A549 (cell line): ENCODE results near the gene SUN2. TPM values are rescaled to one million over a fixed set of nuclear protein-coding genes. Genes with fewer than 3 reads are reported as not detected.

Experiments used
- ATAC-seq, 2 experiments: fragments of 200-7000 bp in 1 of 2; fragments of >200 bp in 1 of 2; cut with Nextera tagmentation in 1 of 2; cut with Tn5 transposase in 1 of 2; 3 replicates each; pipeline versions ENCODE4 v1.8.0 to v1.9.1; 2018 to 2020; ENCODE audit warnings: mild to moderate bottlenecking in 1 of 2, moderate library complexity in 1 of 2
- CTCF ChIA-PET: fragments of 300-600 bp; sonication (Branson Sonifier 250); formaldehyde crosslinking; extraction: SDS; loops from one replicate; lab custom pipeline; 2021; ENCODE audit warnings: antibody characterized with exemption, inconsistent platforms; lab: Yijun Ruan, JAX
- POLR2A ChIA-PET: fragments of 350-600 bp; formaldehyde crosslinking; extraction: SDS; loops from one replicate; lab custom pipeline; 2021; ENCODE audit warnings: antibody characterized with exemption, inconsistent platforms; lab: Yijun Ruan, JAX
- DNase-seq, 2 experiments: peaks; one replicate each; pipeline versions ENCODE4 v3.0.0 to v3.0.0-alpha.2; 2011 to 2016; ENCODE audit warnings: low read depth in 1 of 2, low spot score in 1 of 2
- FAIRE-seq: peaks from 2 replicates; lab custom pipeline; 2011; peaks lifted over from hg19 to GRCh38; lab: Jason Lieb, UNC
- H3K27ac ChIP-seq, 2 experiments: fragments of >200 bp; sonication (Bioruptor Twin); formaldehyde crosslinking; 3 replicates each; pipeline ENCODE4 v1.5.1; 2016 to 2017
- H3K4me1 ChIP-seq: fragments of >200 bp; sonication (Bioruptor Twin); formaldehyde crosslinking; 3 replicates; pipeline ENCODE4 v1.6.1; 2016
- H3K4me2 ChIP-seq: fragments of >200 bp; sonication (Bioruptor Twin); formaldehyde crosslinking; 3 replicates; pipeline ENCODE4 v1.6.1; 2016
- H3K4me3 ChIP-seq: fragments of >200 bp; sonication (Bioruptor Twin); formaldehyde crosslinking; 3 replicates; pipeline ENCODE4 v1.5.1; 2016
- H3K9me3 ChIP-seq: fragments of >200 bp; sonication (Bioruptor Twin); formaldehyde crosslinking; 3 replicates; pipeline ENCODE4 v1.6.1; 2016
- BHLHE40 ChIP-seq: IDR thresholded peaks from 2 replicates; pipeline ENCODE4 v1.6.1; 2012; ENCODE audit warnings: low read depth, low read length, inconsistent platforms
- CBX2 ChIP-seq: fragments of 200-600 bp; sonication (generic); IDR thresholded peaks from 2 replicates; pipeline ENCODE4 v1.6.1; 2016; ENCODE audit warnings: low read depth, mild to moderate bottlenecking, borderline replicate concordance
- EHF ChIP-seq: fragments of 250-450 bp; sonication (Bioruptor Pico); IDR thresholded peaks from 2 replicates; pipeline ENCODE4 v1.5.0; 2020; ENCODE audit warnings: mild to moderate bottlenecking
- EP300 ChIP-seq, 2 experiments: fragments of >200 bp; sonication (Bioruptor Twin); formaldehyde crosslinking; IDR thresholded peaks; 2 replicates in 1 of 2; 3 replicates in 1 of 2; pipeline ENCODE4 v1.6.1; 2016 to 2017
- FOXS1 ChIP-seq: fragments of 250-450 bp; sonication (Bioruptor Pico); IDR thresholded peaks from 2 replicates; pipeline ENCODE4 v1.5.0; 2020; ENCODE audit warnings: mild to moderate bottlenecking, moderate library complexity
- KDM1A ChIP-seq: fragments of 200-600 bp; sonication (generic); IDR thresholded peaks from 2 replicates; pipeline ENCODE4 v1.6.1; 2016; ENCODE audit warnings: low read depth, mild to moderate bottlenecking
- MAZ ChIP-seq: fragments of 150-350 bp; IDR thresholded peaks from 2 replicates; pipeline ENCODE4 v1.6.1; 2014; ENCODE audit warnings: antibody characterized with exemption, low read depth, low read length, borderline replicate concordance
- MYC ChIP-seq: IDR thresholded peaks from 2 replicates; pipeline ENCODE4 v1.6.1; 2012; ENCODE audit warnings: mild to moderate bottlenecking, inconsistent platforms, low read length, improper control_type of control experiment, borderline replicate concordance
- NFE2L2 ChIP-seq: fragments of 150-350 bp; conservative IDR thresholded peaks from 2 replicates; pipeline ENCODE4 v1.6.1; 2014; ENCODE audit warnings: low read length
- POLR2AphosphoS2 ChIP-seq: conservative IDR thresholded peaks from 2 replicates; pipeline ENCODE4 v1.6.1; 2012; ENCODE audit warnings: low read length, improper control_type of control experiment, inconsistent platforms
- RFX5 ChIP-seq: fragments of 450-650 bp; IDR thresholded peaks from 2 replicates; pipeline ENCODE4 v1.7.1; 2014; ENCODE audit warnings: antibody characterized with exemption, mild to moderate bottlenecking, moderate library complexity
- SMC3 ChIP-seq: fragments of >200 bp; sonication (Bioruptor Twin); formaldehyde crosslinking; IDR thresholded peaks from 3 replicates; pipeline ENCODE4 v1.6.1; 2018; ENCODE audit warnings: inconsistent platforms
- TP53 ChIP-seq: fragments of 250-450 bp; sonication (Bioruptor Pico); IDR thresholded peaks from 2 replicates; pipeline ENCODE4 v1.5.0; 2021; ENCODE audit warnings: mild to moderate bottlenecking, moderate library complexity
- USF2 ChIP-seq: fragments of 450-650 bp; IDR thresholded peaks from 2 replicates; pipeline ENCODE4 v1.6.1; 2014; ENCODE audit warnings: antibody characterized with exemption
- ZC3H11A ChIP-seq: fragments of 450-650 bp; IDR thresholded peaks from 2 replicates; pipeline ENCODE4 v1.6.1; 2014; ENCODE audit warnings: antibody characterized with exemption, mild to moderate bottlenecking
- ZNF302 ChIP-seq: fragments of 250-450 bp; sonication (Bioruptor Pico); IDR thresholded peaks from 2 replicates; pipeline ENCODE4 v1.9.0; 2021; ENCODE audit warnings: inconsistent platforms, mild to moderate bottlenecking, moderate library complexity
- WGBS: methylation state at CpG from one replicate; pipeline ENCODE4 v1.1.6; 2017; ENCODE audit errors: missing lambda C conversion rate; 5-methylcytosine and 5-hydroxymethylcytosine counted together
- polyA plus RNA-seq, 4 experiments: library from polyadenylated mRNA; depleted of rRNA in 3 of 4; stranded (reverse); fragments of >200 nt; fragmentation: RNase III in 1 of 4; extraction: RNeasy Plus Mini Kit Qiagen cat#74134 plus additional on column Dnase treatment in 1 of 4; gene quantifications; 2 replicates in 3 of 4; 3 replicates in 1 of 4; pipeline ENCODE4 v1.2.3, GENCODE V29; 2011 to 2017
- TF ChIP-seq, protein P1 (sequence below): IDR thresholded peaks from 2 replicates; pipeline ENCODE4 v1.6.1; 2012; ENCODE audit warnings: low read depth, borderline replicate concordance
- TF ChIP-seq, protein P2 (sequence below): fragments of 250-450 bp; sonication (Bioruptor Pico); IDR thresholded peaks from 2 replicates; pipeline ENCODE4 v1.5.0; 2021; ENCODE audit warnings: mild to moderate bottlenecking, moderate library complexity, borderline replicate concordance
- TF ChIP-seq, protein P3 (sequence below): fragments of 250-450 bp; sonication (Bioruptor Pico); IDR thresholded peaks from 2 replicates; pipeline ENCODE4 v1.5.0; 2020; ENCODE audit warnings: low read depth, mild to moderate bottlenecking, moderate library complexity

SUN2 gene
- polyA plus RNA-seq, 2 of the 4 experiments (the other 2 are of a cell fraction) = 12.6 to 24.0 TPM

GRCh38 chr22:38717244-38717643, 38.6 kb downstream of the SUN2 start (continued):
- no peak for TF ChIP-seq SMC3

DNA sequence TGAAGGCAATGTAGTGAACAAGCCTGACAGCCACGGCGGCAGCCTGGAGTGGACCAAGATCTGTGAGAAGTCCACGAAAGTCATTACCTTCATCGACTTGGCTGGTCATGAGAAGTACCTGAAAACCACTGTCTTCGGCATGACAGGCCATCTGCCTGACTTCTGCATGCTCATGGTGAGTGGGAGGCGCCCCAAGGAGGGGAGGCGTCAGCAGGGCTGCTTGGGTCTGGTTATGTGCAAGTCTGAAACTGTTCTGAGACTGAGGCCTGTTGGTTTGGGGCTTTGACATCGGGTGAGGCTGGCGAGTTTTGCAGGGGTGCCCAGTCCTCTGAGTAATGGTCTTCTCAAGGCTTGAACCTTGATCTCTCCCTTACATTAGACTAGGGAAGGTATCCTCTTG, 39.0 kb downstream of the SUN2 start:
- 84% methylated on average over 9 of the region's 9 CpGs for whole genome bisulfite sequencing
- FAIRE-seq (no peak), DNase-seq (no peak)
- CTCF ChIA-PET = interaction anchor here (1.0 to 2.5 kb wide), 4 partner anchors 8 to 39 kb away, joined by 3 to 22 read pairs (median 8); partner anchors contain the start of genes SUN2 and TOMM22
- H3K4me2 ChIP-seq = no peak overlapping the region
- POLR2A ChIA-PET = interaction anchor here (2.1 kb wide), 1 partner anchor 11 kb away, joined by 7 read pairs; the partner anchor contains the start of gene GTPBP1
- TF ChIP-seq CBX2 (no peak), FOXS1 (CRISPR knock-in tag) (no peak)
- TF ChIP-seq, all 56 proteins: peak for 0
- no peak overlapping the region for H3K27ac ChIP-seq
- ATAC-seq = no peak
- no peak overlapping the region for H3K4me3 ChIP-seq
- H3K9me3 ChIP-seq = no peaks in the 10 kb centered on the region
- peaks cover 15% of the 10 kb centered on the region for H3K4me1 ChIP-seq

DNA sequence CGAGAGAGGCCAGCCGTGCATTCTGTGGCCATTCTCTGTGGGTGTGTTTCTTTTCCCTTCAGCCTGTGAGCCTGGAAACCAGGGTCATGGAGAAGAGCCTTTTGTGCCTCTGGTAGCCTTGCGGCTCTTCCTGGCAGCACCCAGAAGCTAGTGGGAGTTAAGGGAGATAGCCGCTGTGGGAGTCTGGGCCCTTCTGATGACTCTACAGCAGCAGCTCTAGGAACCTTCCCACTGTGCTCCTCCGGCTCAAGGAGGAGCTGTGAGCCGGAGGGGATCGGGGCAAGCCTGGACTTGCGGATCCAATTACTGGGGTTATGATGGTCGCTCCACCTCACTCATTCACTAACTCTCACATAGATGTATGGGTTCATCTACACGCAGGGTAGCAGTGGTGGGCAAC, 39.5 kb downstream of the SUN2 start:
- POLR2A ChIA-PET = no interaction called here
- FAIRE-seq (no peak), ATAC-seq (no peak), DNase-seq (no peak)
- H3K27ac ChIP-seq = no peak overlapping the region
- H3K4me2 ChIP-seq = no peak overlapping the region
- H3K9me3 ChIP-seq = no peaks in the 10 kb centered on the region
- CTCF ChIA-PET = interaction anchor here (1.4 to 2.5 kb wide), 2 partner anchors 8 to 35 kb away, joined by 4 to 13 read pairs; partner anchors contain the start of gene TOMM22
- 97% methylated on average over 10 of the region's 10 CpGs for WGBS
- TF ChIP-seq SMC3 = no peak
- no peak for TF ChIP-seq TP53 (CRISPR knock-in tag)
- TF ChIP-seq EP300 (IDR thresholded peaks at IDR 0.05) = no peak
- TF ChIP-seq, protein P1, sequence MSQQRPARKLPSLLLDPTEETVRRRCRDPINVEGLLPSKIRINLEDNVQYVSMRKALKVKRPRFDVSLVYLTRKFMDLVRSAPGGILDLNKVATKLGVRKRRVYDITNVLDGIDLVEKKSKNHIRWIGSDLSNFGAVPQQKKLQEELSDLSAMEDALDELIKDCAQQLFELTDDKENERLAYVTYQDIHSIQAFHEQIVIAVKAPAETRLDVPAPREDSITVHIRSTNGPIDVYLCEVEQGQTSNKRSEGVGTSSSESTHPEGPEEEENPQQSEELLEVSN = no peak
- TF ChIP-seq, protein P2, sequence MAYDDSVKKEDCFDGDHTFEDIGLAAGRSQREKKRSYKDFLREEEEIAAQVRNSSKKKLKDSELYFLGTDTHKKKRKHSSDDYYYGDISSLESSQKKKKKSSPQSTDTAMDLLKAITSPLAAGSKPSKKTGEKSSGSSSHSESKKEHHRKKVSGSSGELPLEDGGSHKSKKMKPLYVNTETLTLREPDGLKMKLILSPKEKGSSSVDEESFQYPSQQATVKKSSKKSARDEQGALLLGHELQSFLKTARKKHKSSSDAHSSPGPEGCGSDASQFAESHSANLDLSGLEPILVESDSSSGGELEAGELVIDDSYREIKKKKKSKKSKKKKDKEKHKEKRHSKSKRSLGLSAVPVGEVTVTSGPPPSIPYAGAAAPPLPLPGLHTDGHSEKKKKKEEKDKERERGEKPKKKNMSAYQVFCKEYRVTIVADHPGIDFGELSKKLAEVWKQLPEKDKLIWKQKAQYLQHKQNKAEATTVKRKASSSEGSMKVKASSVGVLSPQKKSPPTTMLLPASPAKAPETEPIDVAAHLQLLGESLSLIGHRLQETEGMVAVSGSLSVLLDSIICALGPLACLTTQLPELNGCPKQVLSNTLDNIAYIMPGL = no peak
- no peak for TF ChIP-seq RFX5
- no peak for TF ChIP-seq USF2
- TF ChIP-seq EHF = no peak
- no peak for TF ChIP-seq ZNF302 (CRISPR knock-in tag)
- no peak for TF ChIP-seq NFE2L2
- TF ChIP-seq MAZ = no peak
- no peak for TF ChIP-seq POLR2AphosphoS2
- TF ChIP-seq KDM1A = no peak
- TF ChIP-seq, protein P3, sequence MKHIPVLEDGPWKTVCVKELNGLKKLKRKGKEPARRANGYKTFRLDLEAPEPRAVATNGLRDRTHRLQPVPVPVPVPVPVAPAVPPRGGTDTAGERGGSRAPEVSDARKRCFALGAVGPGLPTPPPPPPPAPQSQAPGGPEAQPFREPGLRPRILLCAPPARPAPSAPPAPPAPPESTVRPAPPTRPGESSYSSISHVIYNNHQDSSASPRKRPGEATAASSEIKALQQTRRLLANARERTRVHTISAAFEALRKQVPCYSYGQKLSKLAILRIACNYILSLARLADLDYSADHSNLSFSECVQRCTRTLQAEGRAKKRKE (CRISPR knock-in tag) = no peak
- TF ChIP-seq ZC3H11A = no peak
- no peak overlapping the region for H3K4me3 ChIP-seq
- peaks cover 15% of the 10 kb centered on the region for H3K4me1 ChIP-seq

GRCh38 chr22:38715852-38716251, 39.9 kb downstream of the SUN2 start:
- CTCF ChIA-PET = interaction anchor here (1.4 to 2.5 kb wide), 3 partner anchors 9 to 53 kb away, joined by 4 to 13 read pairs (median 4); partner anchors contain the start of gene TOMM22
- DNase-seq (no peak), ATAC-seq (no peak), FAIRE-seq (no peak)
- Histone ChIP-seq H3K4me1 (peaks cover 15% of the 10 kb centered on the region), H3K27ac (no peak overlapping the region), H3K4me3 (no peak overlapping the region), H3K9me3 (no peaks in the 10 kb centered on the region), H3K4me2 (no peak overlapping the region)
- POLR2A ChIA-PET = no interaction called here
- 92% methylated on average over 15 of the region's 15 CpGs for WGBS
- TF ChIP-seq MYC (no peak), BHLHE40 (no peak), EP300 (IDR thresholded peaks at IDR 0.05) (no peak)
